ENCODE measurements around the gene MARK2.
"Not testable (repeated sequence)": the region's sequence is repeated elsewhere in the genome, so short reads cannot be mapped to it uniquely, and the experiment has no call there.

Gene MARK2

DNA sequence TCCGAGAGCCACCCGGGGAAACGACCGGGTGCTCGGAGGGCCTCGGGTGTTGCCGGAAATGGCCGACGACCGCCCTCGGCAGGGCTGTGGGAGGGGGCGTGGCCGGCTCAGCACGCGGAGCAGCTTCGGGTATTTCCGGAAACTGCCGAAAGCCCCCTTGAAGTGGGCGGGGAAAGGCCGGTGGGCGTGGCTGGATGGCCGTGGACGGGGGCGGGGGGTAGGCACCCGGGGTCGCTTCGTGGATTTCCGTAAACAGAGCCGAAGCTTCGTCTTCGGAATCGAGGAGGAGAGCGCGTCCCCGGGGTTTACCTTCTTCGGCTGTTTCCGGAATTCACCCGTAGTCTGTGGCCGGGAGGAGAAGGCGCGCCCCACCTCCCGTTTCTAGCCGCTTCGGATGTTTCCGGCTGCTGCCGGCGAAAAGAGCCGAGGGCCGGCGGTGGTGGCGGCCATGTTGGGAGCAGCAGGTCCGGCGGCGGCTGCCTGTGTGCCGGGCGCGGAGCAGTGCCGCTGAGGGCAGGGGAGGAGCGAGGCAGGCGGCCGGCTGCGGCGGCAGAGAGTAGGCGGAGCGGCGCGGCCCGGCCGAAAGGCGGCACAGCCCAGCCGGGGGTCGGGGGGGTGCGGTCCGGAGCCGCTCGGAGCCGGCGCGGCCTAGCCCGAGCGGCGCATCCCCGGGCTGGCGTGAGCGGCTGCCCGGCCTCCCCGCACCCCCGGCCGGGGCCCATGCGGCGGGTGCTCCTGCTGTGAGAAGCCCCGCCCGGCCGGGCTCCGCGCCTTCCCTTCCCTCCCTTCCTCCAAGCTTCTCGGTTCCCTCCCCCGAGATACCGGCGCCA is at the start of gene MARK2:
TSS of gene MARK2 (plus strand) at position 433 of the 830 bp plus-strand sequence. CDS start at position 830, 397 bp downstream.
- Histone ChIP-seq H3K36me3 (ENCODE audit: control insufficient read depth, insufficient read depth, low read length, severe bottlenecking) (peaks cover 3% of the 10 kb centered on the region), H3K4me1 (ENCODE audit: control insufficient read depth, insufficient read depth, low read length) (peaks cover 47% of the 10 kb centered on the region), H3K27me3 (replicated peaks; ENCODE audit: control insufficient read depth, insufficient read depth, low read length) (no peaks in the 10 kb centered on the region), H3K9me3 (ENCODE audit: control insufficient read depth, low read length) (no peaks in the 10 kb centered on the region), H3K4me3 (ENCODE audit: low read length) (peak within 1 kb of the TSS; percentile 92), H3K9ac (ENCODE audit: low read length) (peak within 1 kb of the TSS; percentile 94)
- DNase-seq (ENCODE audit: low read depth): peak; percentile 100

DNA sequence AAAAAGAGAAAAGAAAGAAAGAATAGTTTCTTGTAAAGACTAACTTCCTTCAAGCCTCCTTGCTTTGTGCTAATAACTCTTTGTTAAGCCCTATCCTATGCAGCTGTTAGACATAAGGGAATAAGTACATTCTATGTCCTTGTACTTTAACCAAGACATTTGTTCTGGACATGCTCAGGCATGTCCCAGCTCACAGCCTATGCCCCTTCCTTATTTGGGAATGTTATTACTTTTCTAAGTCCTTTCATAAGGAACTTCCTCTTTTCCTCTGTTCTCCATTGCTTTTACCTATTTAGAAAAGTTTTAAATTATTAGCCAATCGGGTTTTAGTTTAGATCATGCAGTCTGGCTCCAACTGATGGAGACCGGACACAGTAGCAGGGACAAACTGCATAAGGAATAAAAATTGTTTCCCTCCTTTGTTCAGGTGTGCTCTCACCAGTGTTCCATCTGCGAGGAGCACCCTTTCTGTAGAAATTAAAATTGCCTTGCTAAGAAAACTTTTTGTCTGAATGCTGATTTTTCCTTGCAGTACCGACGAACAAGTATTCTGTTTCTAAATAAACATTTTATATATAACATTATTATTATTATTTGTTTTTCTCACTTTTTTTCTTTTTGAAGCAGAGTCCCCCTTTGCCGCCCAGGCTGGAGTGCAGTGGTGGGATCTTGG is 47.3 kb upstream of the MARK2 start:
- Histone ChIP-seq H3K9ac (ENCODE audit: low read length) (no peak overlapping the region), H3K4me3 (ENCODE audit: low read length) (no peak overlapping the region), H3K27me3 (replicated peaks; ENCODE audit: control insufficient read depth, insufficient read depth, low read length) (no peaks in the 10 kb centered on the region), H3K36me3 (ENCODE audit: control insufficient read depth, insufficient read depth, low read length, severe bottlenecking) (no peaks in the 10 kb centered on the region), H3K9me3 (ENCODE audit: control insufficient read depth, low read length) (peaks cover 23% of the 10 kb centered on the region), H3K4me1 (ENCODE audit: control insufficient read depth, insufficient read depth, low read length) (no peaks in the 10 kb centered on the region)
- DNase-seq (ENCODE audit: low read depth): no peak

DNA sequence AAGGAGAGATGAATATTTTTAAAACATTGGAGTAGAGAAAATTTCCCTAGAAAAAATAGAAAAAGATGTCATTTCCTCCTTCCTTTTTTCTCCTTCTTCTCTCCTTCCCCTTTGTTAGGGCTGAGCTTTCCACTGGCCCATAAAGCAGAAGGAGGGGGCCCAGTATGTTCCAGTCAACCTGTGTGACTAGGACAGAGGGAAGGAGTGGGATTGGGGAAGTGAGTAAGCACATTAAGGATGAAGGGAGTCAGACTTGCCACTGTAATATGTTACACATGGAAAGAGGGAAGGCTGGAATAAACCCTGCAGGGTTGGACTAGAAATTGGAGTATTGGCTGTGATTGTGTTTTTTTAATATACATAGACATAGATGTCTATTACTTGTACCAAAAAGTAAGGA is 45.7 kb upstream of the MARK2 start:
- Histone ChIP-seq H3K9ac (ENCODE audit: low read length) (no peak overlapping the region), H3K4me1 (ENCODE audit: control insufficient read depth, insufficient read depth, low read length) (no peaks in the 10 kb centered on the region), H3K36me3 (ENCODE audit: control insufficient read depth, insufficient read depth, low read length, severe bottlenecking) (no peaks in the 10 kb centered on the region), H3K27me3 (replicated peaks; ENCODE audit: control insufficient read depth, insufficient read depth, low read length) (no peaks in the 10 kb centered on the region), H3K4me3 (ENCODE audit: low read length) (no peak overlapping the region), H3K9me3 (ENCODE audit: control insufficient read depth, low read length) (peaks cover 24% of the 10 kb centered on the region)
- no peak for DNase-seq (ENCODE audit: low read depth)

DNA sequence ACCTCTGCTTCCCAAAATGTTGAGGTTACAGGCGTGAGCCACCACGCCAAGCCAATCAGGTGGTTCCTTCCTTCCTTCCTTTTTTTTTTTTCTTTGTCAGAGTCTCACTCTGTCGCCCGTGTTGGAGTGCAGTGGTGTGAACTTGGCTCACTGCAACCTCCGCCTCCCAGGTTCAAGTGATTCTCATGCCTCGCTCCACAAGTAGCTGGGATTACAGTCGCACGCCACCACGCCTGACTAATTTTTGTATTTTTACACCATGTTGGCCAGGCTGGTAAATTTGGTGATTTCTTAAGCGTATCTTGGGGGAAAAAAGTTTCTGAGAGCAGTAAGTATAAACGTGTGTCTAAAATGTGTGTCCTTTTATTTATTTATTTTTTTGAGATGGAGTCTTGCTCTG is 43.8 kb upstream of the MARK2 start:
- no peak for DNase-seq (ENCODE audit: low read depth)
- Histone ChIP-seq H3K36me3 (ENCODE audit: control insufficient read depth, insufficient read depth, low read length, severe bottlenecking) (no peaks in the 10 kb centered on the region), H3K4me3 (ENCODE audit: low read length) (no peak overlapping the region), H3K27me3 (replicated peaks; ENCODE audit: control insufficient read depth, insufficient read depth, low read length) (no peaks in the 10 kb centered on the region), H3K9ac (ENCODE audit: low read length) (no peak overlapping the region), H3K9me3 (ENCODE audit: control insufficient read depth, low read length) (peaks cover 24% of the 10 kb centered on the region), H3K4me1 (ENCODE audit: control insufficient read depth, insufficient read depth, low read length) (no peaks in the 10 kb centered on the region)

DNA sequence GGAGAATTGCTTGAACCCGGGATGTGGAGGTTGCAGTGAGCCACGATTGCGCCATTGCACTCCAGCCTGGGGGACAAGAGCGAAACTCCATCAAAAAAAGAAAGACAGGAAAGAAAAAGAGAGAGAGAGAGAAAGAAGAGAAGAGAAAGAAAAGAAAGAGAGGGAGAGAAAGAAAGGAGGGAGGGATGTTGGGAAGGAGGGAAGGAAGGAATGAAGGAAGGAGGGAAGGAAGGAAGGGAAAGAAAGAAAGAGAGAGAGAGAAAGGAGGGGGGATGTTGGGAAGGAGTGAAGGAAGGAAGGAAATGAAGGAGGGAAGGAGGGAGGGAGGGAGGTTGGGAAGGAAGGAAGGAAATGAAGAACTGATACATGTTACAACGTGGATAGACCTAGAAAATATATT is 38.0 kb upstream of the MARK2 start:
- Histone ChIP-seq H3K4me1 (ENCODE audit: control insufficient read depth, insufficient read depth, low read length) (peaks cover 9% of the 10 kb centered on the region), H3K9ac (ENCODE audit: low read length) (no peak overlapping the region), H3K9me3 (ENCODE audit: control insufficient read depth, low read length) (peaks cover 4% of the 10 kb centered on the region), H3K27me3 (replicated peaks; ENCODE audit: control insufficient read depth, insufficient read depth, low read length) (no peaks in the 10 kb centered on the region), H3K36me3 (ENCODE audit: control insufficient read depth, insufficient read depth, low read length, severe bottlenecking) (no peaks in the 10 kb centered on the region), H3K4me3 (ENCODE audit: low read length) (no peak overlapping the region)
- DNase-seq (ENCODE audit: low read depth): no peak

DNA sequence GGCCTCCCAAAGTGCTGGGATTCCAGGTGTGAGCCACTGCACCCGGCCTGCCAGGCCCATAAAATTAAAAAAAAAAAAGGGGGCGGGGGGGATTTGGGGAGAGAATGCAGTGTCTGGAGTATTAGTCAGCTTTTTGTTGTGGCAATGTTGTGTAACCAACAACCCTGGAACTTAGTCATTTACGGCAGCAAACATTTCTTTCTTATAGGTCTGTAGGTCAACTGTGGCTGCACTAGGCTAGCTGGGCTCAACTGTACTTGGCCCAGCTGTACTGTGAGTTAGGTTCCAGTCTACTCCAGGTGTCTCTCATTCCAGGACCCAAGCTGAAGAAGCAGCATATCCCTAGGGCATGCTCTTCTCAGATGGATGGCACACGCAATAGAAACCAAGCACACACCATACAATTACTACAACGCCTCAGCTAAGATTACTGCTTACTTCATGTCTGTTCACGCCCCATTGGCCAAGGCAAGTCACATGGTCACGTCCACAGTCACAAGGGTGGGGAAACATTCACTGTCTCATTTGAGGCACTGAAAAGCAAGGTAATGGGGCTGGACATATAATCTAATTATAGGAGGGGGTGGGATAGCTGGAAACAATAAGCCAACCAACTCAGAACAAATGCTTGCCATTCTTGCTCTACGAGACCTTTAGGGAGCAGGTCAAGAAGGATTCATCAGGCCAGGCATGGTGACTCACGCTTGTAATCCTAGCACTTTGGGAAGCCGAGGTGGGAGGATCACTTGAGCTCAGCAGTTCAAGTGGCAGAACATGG is 36.1 kb upstream of the MARK2 start:
- no peak overlapping the region for H3K9ac ChIP-seq (ENCODE audit: low read length)
- peak; percentile 24 for DNase-seq (ENCODE audit: low read depth)
- no peaks in the 10 kb centered on the region for H3K9me3 ChIP-seq (ENCODE audit: control insufficient read depth, low read length)
- H3K4me1 ChIP-seq (ENCODE audit: control insufficient read depth, insufficient read depth, low read length): peaks cover 9% of the 10 kb centered on the region
- H3K4me3 ChIP-seq (ENCODE audit: low read length): no peak overlapping the region
- H3K27me3 ChIP-seq (replicated peaks; ENCODE audit: control insufficient read depth, insufficient read depth, low read length): no peaks in the 10 kb centered on the region
- H3K36me3 ChIP-seq (ENCODE audit: control insufficient read depth, insufficient read depth, low read length, severe bottlenecking): no peaks in the 10 kb centered on the region

DNA sequence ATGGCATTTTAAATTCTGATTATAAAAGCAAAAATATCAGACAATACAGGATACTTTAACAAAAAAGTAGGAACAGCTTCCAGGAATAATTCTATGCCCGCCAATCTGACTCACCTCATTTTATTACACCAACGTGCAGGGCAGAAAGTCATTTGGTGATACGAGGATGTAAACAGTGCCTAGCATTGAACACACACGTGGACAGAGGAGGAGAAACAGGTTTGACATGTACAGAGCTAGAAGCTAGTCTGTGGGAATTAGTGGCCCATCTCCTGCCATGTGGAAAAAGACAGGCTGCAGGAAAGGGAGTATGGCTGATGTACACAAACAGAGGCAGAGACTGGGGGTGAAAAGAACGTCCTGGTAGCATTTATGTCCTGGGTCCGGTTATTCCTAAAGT is 34.7 kb upstream of the MARK2 start:
- no peaks in the 10 kb centered on the region for H3K9me3 ChIP-seq (ENCODE audit: control insufficient read depth, low read length)
- DNase-seq (ENCODE audit: low read depth): no peak
- H3K9ac ChIP-seq (ENCODE audit: low read length): no peak overlapping the region
- no peaks in the 10 kb centered on the region for H3K36me3 ChIP-seq (ENCODE audit: control insufficient read depth, insufficient read depth, low read length, severe bottlenecking)
- H3K4me1 ChIP-seq (ENCODE audit: control insufficient read depth, insufficient read depth, low read length): peaks cover 9% of the 10 kb centered on the region
- H3K4me3 ChIP-seq (ENCODE audit: low read length): no peak overlapping the region
- H3K27me3 ChIP-seq (replicated peaks; ENCODE audit: control insufficient read depth, insufficient read depth, low read length): no peaks in the 10 kb centered on the region

DNA sequence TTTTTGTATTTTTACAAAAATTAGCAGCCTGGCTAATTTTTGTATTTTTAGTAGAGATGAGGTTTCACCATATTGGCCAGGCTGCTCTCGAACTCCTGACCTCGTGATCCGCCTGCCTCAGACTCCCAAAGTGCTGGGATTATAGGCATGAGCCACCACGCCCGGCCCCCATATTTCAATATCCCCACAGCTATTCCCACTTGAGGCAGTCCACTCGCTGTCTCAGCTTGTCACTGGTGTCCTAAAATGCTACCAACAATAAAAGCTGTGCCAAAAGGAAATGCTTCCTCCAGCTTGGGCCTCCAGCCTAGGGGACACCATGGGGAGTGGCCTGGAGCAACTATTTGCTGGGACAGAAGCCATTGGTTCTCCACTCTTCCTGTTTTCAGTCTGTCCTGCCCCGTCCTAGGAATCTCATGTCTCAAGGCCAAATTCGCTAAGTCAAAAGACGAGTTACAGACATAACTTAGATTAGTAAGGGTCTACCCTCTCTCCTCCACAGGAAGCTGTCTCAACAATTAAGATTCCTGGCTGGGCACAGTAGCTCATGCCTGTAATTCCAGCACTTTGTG is 33.0 kb upstream of the MARK2 start:
- Histone ChIP-seq H3K4me1 (ENCODE audit: control insufficient read depth, insufficient read depth, low read length) (peaks cover 9% of the 10 kb centered on the region), H3K4me3 (ENCODE audit: low read length) (no peak overlapping the region), H3K36me3 (ENCODE audit: control insufficient read depth, insufficient read depth, low read length, severe bottlenecking) (no peaks in the 10 kb centered on the region), H3K27me3 (replicated peaks; ENCODE audit: control insufficient read depth, insufficient read depth, low read length) (no peaks in the 10 kb centered on the region), H3K9ac (ENCODE audit: low read length) (no peak overlapping the region), H3K9me3 (ENCODE audit: control insufficient read depth, low read length) (no peaks in the 10 kb centered on the region)
- no peak for DNase-seq (ENCODE audit: low read depth)

DNA sequence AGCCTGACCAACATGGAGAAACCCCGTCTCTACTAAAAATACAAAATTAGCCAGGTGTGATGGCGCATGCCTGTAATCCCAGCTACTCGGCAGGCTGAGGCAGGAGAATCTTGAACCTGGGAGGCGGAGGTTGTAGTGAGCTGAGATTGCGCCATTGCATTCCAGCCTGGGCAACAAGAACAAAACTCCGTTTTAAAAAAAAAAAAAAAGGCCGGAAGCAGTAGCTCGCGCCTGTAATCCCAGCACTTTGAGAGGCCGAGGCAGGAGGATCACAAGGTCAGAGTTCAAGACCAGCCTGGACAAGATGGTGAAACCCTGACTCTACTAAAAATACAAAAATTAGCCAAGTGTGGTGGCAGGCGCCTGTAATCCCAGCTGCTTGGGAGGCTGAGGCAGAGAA is 28.5 kb upstream of the MARK2 start:
- DNase-seq (ENCODE audit: low read depth); H3K36me3 ChIP-seq (ENCODE audit: control insufficient read depth, insufficient read depth, low read length, severe bottlenecking); H3K27me3 ChIP-seq (replicated peaks; ENCODE audit: control insufficient read depth, insufficient read depth, low read length); H3K9me3 ChIP-seq (ENCODE audit: control insufficient read depth, low read length); H3K4me3 ChIP-seq (ENCODE audit: low read length); H3K9ac ChIP-seq (ENCODE audit: low read length): not testable (repeated sequence)
- peaks cover 18% of the 10 kb centered on the region for H3K4me1 ChIP-seq (ENCODE audit: control insufficient read depth, insufficient read depth, low read length)

DNA sequence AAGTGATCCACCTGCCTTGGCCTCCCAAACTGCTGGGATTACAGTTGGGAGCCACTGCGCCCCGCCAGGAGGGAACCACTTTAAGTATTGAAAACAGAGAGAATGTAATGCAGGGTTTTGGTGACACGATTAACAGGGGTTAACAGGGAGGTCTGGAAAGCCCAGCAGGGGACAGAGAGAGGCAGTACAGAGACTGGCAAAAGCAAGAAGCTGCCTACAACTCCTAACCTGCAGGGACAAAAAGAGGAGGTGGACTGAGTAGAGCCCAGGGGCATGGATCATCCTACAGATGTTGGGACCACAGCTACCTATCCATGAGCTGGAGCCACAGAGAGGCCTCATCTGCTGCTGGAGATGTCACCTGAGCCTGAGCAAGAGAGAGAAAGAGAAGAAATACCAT is 27.4 kb upstream of the MARK2 start:
- Histone ChIP-seq H3K27me3 (replicated peaks; ENCODE audit: control insufficient read depth, insufficient read depth, low read length) (no peaks in the 10 kb centered on the region), H3K36me3 (ENCODE audit: control insufficient read depth, insufficient read depth, low read length, severe bottlenecking) (peaks cover 6% of the 10 kb centered on the region), H3K4me3 (ENCODE audit: low read length) (no peak overlapping the region), H3K9me3 (ENCODE audit: control insufficient read depth, low read length) (no peaks in the 10 kb centered on the region), H3K9ac (ENCODE audit: low read length) (no peak overlapping the region), H3K4me1 (ENCODE audit: control insufficient read depth, insufficient read depth, low read length) (peaks cover 18% of the 10 kb centered on the region)
- DNase-seq (ENCODE audit: low read depth): no peak

DNA sequence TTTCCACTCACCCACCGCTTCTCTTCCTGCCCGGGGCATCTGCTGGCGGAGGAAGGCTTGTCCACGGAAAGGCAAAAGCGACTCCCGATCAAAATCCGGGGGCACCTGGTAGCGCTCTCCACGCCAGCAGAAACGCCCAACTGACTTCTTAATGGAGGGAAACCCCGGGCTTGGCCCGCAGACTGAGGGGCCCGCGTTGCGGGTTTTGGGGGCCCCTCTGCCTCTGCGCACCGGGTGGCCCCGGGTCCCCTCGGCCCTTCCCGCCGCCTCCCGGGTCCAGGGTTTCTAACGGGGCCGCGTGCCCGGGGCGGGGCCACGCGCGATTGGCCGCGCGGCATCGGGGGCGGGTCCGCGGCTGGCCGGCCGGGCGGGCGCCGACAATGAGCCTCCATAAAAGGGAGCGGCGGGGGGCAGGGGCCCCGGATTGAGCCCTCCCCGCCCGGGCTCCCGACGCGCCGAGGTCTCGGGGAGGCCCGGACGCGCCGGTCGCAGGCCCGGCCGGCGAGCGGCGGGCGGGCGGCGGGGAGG is 25.8 kb upstream of the MARK2 start, which contains the start of gene SPINDOC:
TSS of gene SPINDOC (plus strand) at position 422 of the 528 bp plus-strand sequence. CDS start 231 bp downstream, outside the sequence.
- H3K9me3 ChIP-seq (ENCODE audit: control insufficient read depth, low read length): no peaks in the 10 kb centered on the region
- H3K4me1 ChIP-seq (ENCODE audit: control insufficient read depth, insufficient read depth, low read length): peaks cover 18% of the 10 kb centered on the region
- peak within 1 kb of the TSS; percentile 96 for H3K9ac ChIP-seq (ENCODE audit: low read length)
- peak; percentile 91 for DNase-seq (ENCODE audit: low read depth)
- H3K36me3 ChIP-seq (ENCODE audit: control insufficient read depth, insufficient read depth, low read length, severe bottlenecking): peaks cover 16% of the 10 kb centered on the region
- no peaks in the 10 kb centered on the region for H3K27me3 ChIP-seq (replicated peaks; ENCODE audit: control insufficient read depth, insufficient read depth, low read length)
- H3K4me3 ChIP-seq (ENCODE audit: low read length): peak within 1 kb of the TSS; percentile 95

All from adipocyte (in vitro differentiated cells).